Aorta (tissue), 5 donors: ENCODE results near the gene LINC00237. TPM values are rescaled to one million over a fixed set of nuclear protein-coding genes. Genes with fewer than 3 reads are reported as not detected.

Source experiments
- ATAC-seq: fragments of 200-7000 bp; cut with Tn5 transposase; one replicate; pipeline ENCODE4 v1.9.1; 2022; ENCODE audit warnings: moderate library complexity; ENCODE audit not compliant: low FRiP score
- DNase-seq, 2 donors: peaks; one replicate each; pipeline ENCODE4 v3.0.0-alpha.2; 2020
- H3K27ac ChIP-seq, 2 donors: one replicate each; pipeline ENCODE4 v1.5.1; 2013; ENCODE audit warnings: low read length in 2 of 2, mild to moderate bottlenecking in 2 of 2, moderate library complexity in 2 of 2, control low read depth in 1 of 2, inconsistent platforms in 1 of 2, low read depth in 1 of 2
- H3K27me3 ChIP-seq, 2 donors: one replicate each; pipeline ENCODE4 v1.6.1; 2013; ENCODE audit warnings: control low read depth in 1 of 2, low read length in 1 of 2, mild to moderate bottlenecking in 1 of 2, moderate library complexity in 1 of 2; ENCODE audit not compliant: insufficient read depth in 2 of 2, control insufficient read depth in 1 of 2
- H3K36me3 ChIP-seq, 2 donors: one replicate each; pipeline ENCODE4 v1.6.1; 2013; ENCODE audit warnings: control low read depth in 1 of 2, low read length in 1 of 2, mild to moderate bottlenecking in 1 of 2; ENCODE audit not compliant: insufficient read depth in 2 of 2, control insufficient read depth in 1 of 2
- H3K4me1 ChIP-seq, 2 donors: one replicate each; pipeline ENCODE4 v1.6.1; 2013; ENCODE audit warnings: low read length in 2 of 2, control low read depth in 1 of 2, mild to moderate bottlenecking in 1 of 2, moderate library complexity in 1 of 2; ENCODE audit not compliant: insufficient read depth in 2 of 2, control insufficient read depth in 1 of 2
- H3K4me3 ChIP-seq, 2 donors: one replicate each; pipeline ENCODE4 v1.5.1; 2013; ENCODE audit warnings: low read length in 2 of 2, control low read depth in 1 of 2, mild to moderate bottlenecking in 1 of 2
- H3K9me3 ChIP-seq: one replicate; pipeline ENCODE4 v1.6.1; 2013; ENCODE audit warnings: mild to moderate bottlenecking, low read length; ENCODE audit not compliant: control insufficient read depth
- WGBS, 2 donors: extraction: QIAGEN DNeasy Blood & Tissue Kit; methylation state at CpG; one replicate each; pipeline ENCODE4 v1.1.7; 2013; 5-methylcytosine and 5-hydroxymethylcytosine counted together
- intact Hi-C, 2 donors: fragments of 100-400 bp; cut with DNase I; formaldehyde crosslinking; loops; one replicate each; pipeline versions ENCODE4 v1.14.2 to v1.15.0; 2022
- polyA plus RNA-seq, 2 donors: library from polyadenylated mRNA; stranded (reverse); fragments of 200-250 nt; gene quantifications; one replicate each; pipeline ENCODE4 v1.2.3, GENCODE V29; 2013
- total RNA-seq, 2 donors: library from RNA; stranded (reverse); fragmentation: NEBNext Ultra II Directional; extraction: Animal tissue kit (Norgen Biotek cat#: 25700); gene quantifications; one replicate each; pipeline ENCODE4 v1.2.1, GENCODE V29; 2021
- donor health status: healthy with polysubstance abuse.
- donor health status: Bipolar disorder and iron deficiency.
- donor health status: DM: no; HTN: no; CAD: no.
- donor health status: DM: no; HTN: no; CAD: no.
- donor health status: DM: yes; HTN: yes; CAD: no.

Gene LINC00237
- total and polyA plus RNA-seq, 4 donors, result 1.1 TPM; not detected in 3

GRCh38 chr20:21129861-21130260 lies 23.7 kb upstream of the LINC00237 start:
- ATAC-seq, result no peak
- WGBS, 2 donors, result 80 to 83% methylated on average over 5 of the region's 5 CpGs
- no peak for DNase-seq
- Histone ChIP-seq H3K36me3 (peaks cover 0 to 2% of the 10 kb centered on the region in 2 donors), H3K27me3 (no peaks in the 10 kb centered on the region), H3K4me1 (no peaks in the 10 kb centered on the region), H3K9me3 (no peaks in the 10 kb centered on the region), H3K27ac (no peak overlapping the region), H3K4me3 (no peak overlapping the region)
- intact Hi-C loops, result loop anchor here (5.0 to 10.0 kb wide), 4 partner anchors 52 to 418 kb away; partner anchors contain the start of genes RALGAPA2 (in 2 of the 2) and XRN2 (in 2 of the 2)

- Histone ChIP-seq H3K4me1 (no peaks in the 10 kb centered on the region), H3K9me3 (no peaks in the 10 kb centered on the region), H3K36me3 (no peaks in the 10 kb centered on the region), H3K27ac (no peak overlapping the region), H3K27me3 (no peaks in the 10 kb centered on the region), H3K4me3 (no peak overlapping the region)
- 76 to 81% methylated on average over 5 of the region's 5 CpGs for WGBS, 2 donors
- intact Hi-C loops, result loop anchor here (5.0 to 10.0 kb wide), 4 partner anchors 55 to 415 kb away; partner anchors contain the start of genes RALGAPA2 (in 2 of the 2) and XRN2 (in 2 of the 2)
- no peak for DNase-seq
- no peak for ATAC-seq
These were observed 21.2 kb upstream of the LINC00237 start for GRCh38 chr20:21127201-21127981.

GRCh38 chr20:21126581-21126870 lies 20.4 kb upstream of the LINC00237 start:
- intact Hi-C loops, result loop anchor here (5.0 to 10.0 kb wide), 4 partner anchors 56 to 414 kb away; partner anchors contain the start of genes RALGAPA2 (in 2 of the 2) and XRN2 (in 2 of the 2)
- no peaks in the 10 kb centered on the region for H3K27me3 ChIP-seq
- no peaks in the 10 kb centered on the region for H3K9me3 ChIP-seq
- no peaks in the 10 kb centered on the region for H3K36me3 ChIP-seq
- ATAC-seq, result no peak
- H3K4me3 ChIP-seq, result peak overlapping the region; percentile 84 to 95
- H3K4me1 ChIP-seq, result no peaks in the 10 kb centered on the region
- WGBS, 2 donors, result 7 to 9% methylated on average over 8 of the region's 8 CpGs
- no peak for DNase-seq
- H3K27ac ChIP-seq, result no peak overlapping the region

GRCh38 chr20:21125849-21126580 lies 19.9 kb upstream of the LINC00237 start, which contains the start of gene KIZ:
Gene KIZ, plus strand, starts transcription at chr20:21126082. Its CDS starts 34 bp downstream, at chr20:21126116.
- Histone ChIP-seq H3K27me3 (no peaks in the 10 kb centered on the region), H3K4me3 (peak within 1 kb of the TSS; percentile 84 to 95), H3K27ac (peak within 1 kb of the TSS in 1 of 2 donors; percentile 11), H3K9me3 (no peaks in the 10 kb centered on the region), H3K4me1 (no peaks in the 10 kb centered on the region), H3K36me3 (no peaks in the 10 kb centered on the region)
- intact Hi-C loops, result loop anchor here (5.0 to 10.0 kb wide), 4 partner anchors 56 to 414 kb away; partner anchors contain the start of genes RALGAPA2 (in 2 of the 2) and XRN2 (in 2 of the 2)
- WGBS, 2 donors, result 0 to 1% methylated on average over 30 to 66 of the region's 66 CpGs
- DNase-seq (peak; percentile 97 to 100), ATAC-seq (peak; percentile 100)

- peak in 1 of 2 donors; percentile 81 for DNase-seq
- intact Hi-C loops, result loop anchor here (5.0 to 10.0 kb wide), 4 partner anchors 57 to 413 kb away; partner anchors contain the start of genes RALGAPA2 (in 2 of the 2) and XRN2 (in 2 of the 2)
These were observed 19.1 kb upstream of the LINC00237 start for GRCh38 chr20:21125072-21125848.

GRCh38 chr20:21124190-21124589 lies 18.0 kb upstream of the LINC00237 start:
- no peaks in the 10 kb centered on the region for H3K9me3 ChIP-seq
- H3K4me3 ChIP-seq, result no peak overlapping the region
- ATAC-seq (no peak), DNase-seq (no peak)
- H3K27me3 ChIP-seq, result no peaks in the 10 kb centered on the region
- no peak overlapping the region for H3K27ac ChIP-seq
- 90 to 91% methylated on average over 3 of the region's 3 CpGs for WGBS, 2 donors
- intact Hi-C loops, result loop anchor here in 1 of 2 donors (10.0 kb wide), 1 partner anchor 409 kb away; the partner anchor contains the start of gene RALGAPA2
- H3K36me3 ChIP-seq, result no peaks in the 10 kb centered on the region
- H3K4me1 ChIP-seq, result no peaks in the 10 kb centered on the region

More at GRCh38 chr20:21125072-21125848, 19.1 kb upstream of the LINC00237 start:
- Histone ChIP-seq H3K27me3 (no peaks in the 10 kb centered on the region), H3K4me1 (no peaks in the 10 kb centered on the region), H3K4me3 (peak overlapping the region; percentile 75 to 81), H3K36me3 (no peaks in the 10 kb centered on the region), H3K9me3 (no peaks in the 10 kb centered on the region), H3K27ac (peak overlapping the region in 1 of 2 donors; percentile 11)
- 3 to 4% methylated on average over 23 to 25 of the region's 25 CpGs for WGBS, 2 donors
- peak; percentile 58 for ATAC-seq

- DNase-seq (no peak), ATAC-seq (no peak)
- Histone ChIP-seq H3K4me3 (no peak overlapping the region), H3K27ac (no peak overlapping the region), H3K27me3 (no peaks in the 10 kb centered on the region), H3K4me1 (no peaks in the 10 kb centered on the region), H3K9me3 (no peaks in the 10 kb centered on the region), H3K36me3 (no peaks in the 10 kb centered on the region)
- WGBS, 2 donors, result 92 to 95% methylated on average over 2 of the region's 2 CpGs
- intact Hi-C loops, result no loop called here
These were observed 12.6 kb upstream of the LINC00237 start for GRCh38 chr20:21118782-21119181.

GRCh38 chr20:21118138-21118537 lies 12.0 kb upstream of the LINC00237 start:
- intact Hi-C loops, result no loop called here
- Histone ChIP-seq H3K36me3 (no peaks in the 10 kb centered on the region), H3K9me3 (no peaks in the 10 kb centered on the region), H3K4me1 (no peaks in the 10 kb centered on the region), H3K27ac (no peak overlapping the region), H3K4me3 (no peak overlapping the region), H3K27me3 (no peaks in the 10 kb centered on the region)
- ATAC-seq (no peak), DNase-seq (no peak)
- 61 to 65% methylated on average over 4 of the region's 4 CpGs for WGBS, 2 donors
